ENCODE data around the gene PUM2. TPM values are rescaled to one million over a fixed set of nuclear protein-coding genes. Genes with fewer than 3 reads are reported as not detected.
A peak's percentile ranks its signal among the peaks of the same experiment; 100 is the strongest.

PUM2 gene
- polyA plus RNA-seq, 12 donors, result 37.4 to 74.3 (median 66.3) TPM; not detected in 1

- DNase-seq, result no peak
Measured at GRCh38 chr2:20350041-20350712, 467 bp downstream of the PUM2 start.

DNA sequence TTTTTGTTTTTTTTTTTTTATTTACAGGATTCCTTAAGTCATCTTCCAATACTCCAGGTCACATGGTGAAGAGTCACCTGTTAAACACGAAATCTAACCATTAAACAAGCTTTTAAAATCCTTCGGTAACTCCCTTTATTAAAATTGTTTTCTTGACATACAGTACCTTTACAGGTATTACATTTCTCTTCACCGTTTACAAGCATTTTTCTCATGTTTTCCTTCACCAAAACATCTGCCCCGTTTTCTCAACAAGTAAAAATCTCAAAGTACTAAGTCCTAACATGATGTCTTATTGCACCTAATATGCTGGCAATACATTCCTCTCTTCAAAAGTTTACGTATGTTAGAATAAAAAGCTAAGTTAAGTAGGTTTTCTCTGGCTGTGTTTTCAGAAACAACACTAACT, 1.1 kb downstream of the PUM2 start:
- DNase-seq, result no peak

DNA sequence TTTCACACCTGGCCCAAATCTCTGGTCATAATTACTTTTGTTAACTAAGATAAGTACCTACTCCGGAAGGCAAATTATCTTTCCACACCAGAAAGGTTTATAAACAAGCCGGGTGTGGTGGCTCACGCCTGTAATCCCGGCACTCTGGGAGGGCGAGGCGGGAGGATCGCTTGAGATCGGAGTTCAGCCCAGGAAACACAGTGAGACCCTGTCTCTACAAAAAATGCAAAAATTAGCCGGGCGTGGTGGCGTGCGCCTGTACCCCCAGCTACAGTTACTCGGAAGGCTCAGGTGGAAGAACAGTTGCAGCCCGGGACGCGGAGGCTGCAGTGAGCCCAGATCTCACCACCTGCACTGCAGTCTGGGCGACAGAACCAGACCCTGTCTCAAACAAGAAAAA, 2.1 kb downstream of the PUM2 start:
- DNase-seq, result no peak

DNA sequence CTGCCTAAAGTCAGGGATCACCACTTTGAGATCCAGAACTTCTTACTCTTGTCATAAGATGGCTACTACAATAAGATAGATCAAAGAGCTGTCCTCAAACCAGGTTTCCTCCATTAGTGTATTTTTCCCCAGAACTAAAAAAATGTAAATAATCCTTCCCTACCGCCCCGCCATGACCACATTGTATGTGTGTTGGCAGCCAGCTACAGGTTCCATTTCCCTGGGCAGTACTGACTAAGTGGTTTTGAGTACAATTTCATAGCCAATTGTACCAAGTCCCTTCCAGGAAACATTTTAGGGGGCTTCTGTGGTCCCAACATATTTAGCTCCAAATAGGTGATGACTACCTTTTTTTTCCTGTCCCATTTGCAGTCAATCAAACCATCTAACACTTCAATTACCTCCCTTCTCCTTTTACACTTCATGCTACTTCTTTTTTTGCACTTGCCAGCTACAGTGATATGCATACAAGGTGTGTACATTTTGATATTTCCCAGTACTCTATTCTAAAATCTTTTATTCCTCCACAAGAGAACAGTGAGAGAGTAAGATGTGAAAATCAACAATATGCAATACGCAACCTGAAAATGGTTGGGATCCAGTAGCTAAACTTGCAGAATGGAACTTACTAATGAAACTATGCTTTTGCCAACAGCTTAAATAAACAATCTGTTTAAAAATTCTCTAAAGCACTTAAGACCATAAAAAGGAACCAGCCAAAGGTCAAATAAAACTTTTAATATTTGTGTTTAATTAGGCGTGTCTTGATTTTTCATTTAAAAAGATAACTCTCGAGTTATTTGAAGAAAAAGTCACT, 3.9 kb downstream of the PUM2 start:
- DNase-seq, result no peak

GRCh38 chr2:20343128-20343527, 7.5 kb downstream of the PUM2 start:
- no peak for DNase-seq

DNA sequence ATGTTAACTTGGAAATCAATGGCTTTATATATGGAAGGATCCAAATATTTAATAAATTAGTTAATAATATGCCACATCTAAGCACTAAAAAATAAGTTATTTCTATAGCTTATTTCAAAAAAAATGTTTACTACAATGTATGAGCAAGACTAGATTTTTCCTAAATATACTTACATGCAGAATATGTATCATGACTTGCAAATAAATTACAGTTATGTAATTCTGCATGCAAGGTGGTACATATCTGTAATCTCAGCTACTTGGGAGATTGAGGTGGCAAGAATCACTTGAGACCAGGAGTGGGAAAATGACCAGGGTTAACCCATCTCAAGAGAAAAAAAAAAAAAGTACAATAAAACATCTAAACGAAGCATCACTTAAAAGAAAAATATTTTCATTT, 11.6 kb downstream of the PUM2 start:
- DNase-seq, result no peak

- no peak for DNase-seq
Measured at GRCh38 chr2:20334605-20335203, 15.9 kb downstream of the PUM2 start.

DNA sequence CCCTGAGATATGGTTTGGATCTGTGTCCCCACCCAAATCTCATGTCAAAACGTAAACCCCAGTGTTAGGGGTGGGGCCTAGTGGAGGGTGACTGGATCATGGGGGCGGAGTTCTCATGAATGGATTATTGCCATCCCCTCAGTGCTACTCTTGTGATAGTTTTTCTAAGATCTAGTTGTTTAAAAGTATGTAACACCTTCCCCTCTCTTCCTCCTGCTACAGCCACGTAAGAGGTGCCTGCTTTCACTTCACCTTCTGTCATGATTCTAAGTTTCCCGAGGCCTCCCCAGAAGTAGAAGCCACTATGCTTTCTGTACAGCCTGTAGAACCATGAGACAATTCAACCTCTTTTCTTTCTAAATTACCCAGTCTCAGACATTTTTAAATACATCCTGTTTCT, 16.9 kb downstream of the PUM2 start:
- DNase-seq, result no peak

DNA sequence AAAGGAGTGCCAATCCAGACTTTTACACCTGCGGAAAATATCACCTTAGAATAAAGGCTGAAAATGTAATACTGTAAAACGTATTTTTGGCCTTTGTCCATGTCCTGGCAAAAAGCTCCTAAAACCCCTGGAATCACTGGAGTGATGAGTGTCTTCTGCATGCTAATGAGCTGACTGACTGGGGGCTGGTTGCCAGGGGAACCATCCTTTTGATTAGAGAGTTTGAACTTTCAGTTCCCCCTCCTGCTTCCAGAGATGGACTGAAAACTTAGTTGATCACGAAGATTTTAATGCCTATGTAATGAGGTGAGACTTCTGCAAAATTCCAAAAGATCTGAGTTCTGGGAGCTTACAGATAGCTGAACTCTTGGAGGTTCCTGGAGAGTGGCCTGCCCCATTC, 20.5 kb downstream of the PUM2 start:
- no peak for DNase-seq

- no peak for DNase-seq
Measured at GRCh38 chr2:20327370-20327769, 23.3 kb downstream of the PUM2 start.

DNA sequence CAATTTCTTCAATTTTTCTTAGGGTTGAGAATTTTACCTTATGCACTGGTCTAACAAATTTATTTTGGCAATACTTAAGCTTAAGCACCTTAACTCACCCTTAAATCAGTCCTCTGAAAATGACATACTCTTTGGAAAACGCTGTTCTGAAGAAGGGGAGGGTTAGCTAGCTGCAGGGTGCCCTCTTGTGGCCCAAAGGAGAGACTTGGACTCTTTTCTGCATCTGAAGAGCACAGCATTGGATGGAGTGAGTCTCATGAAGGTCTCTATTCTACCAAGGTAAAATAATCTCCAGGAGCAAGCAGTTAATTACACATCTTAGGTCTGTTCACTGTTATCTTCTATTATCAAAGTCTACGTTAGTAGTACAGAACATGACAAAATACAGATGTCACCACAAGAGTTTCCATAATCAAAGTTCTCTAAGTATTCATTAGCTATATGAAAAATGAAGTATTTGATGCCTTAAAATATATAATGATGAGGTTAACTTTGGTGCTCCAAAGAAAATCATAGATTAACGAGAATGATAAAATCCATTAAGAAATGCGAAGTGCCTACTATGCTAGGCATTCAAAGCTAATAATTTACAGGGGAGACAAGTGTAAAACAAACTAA, 24.4 kb downstream of the PUM2 start:
- peak; percentile 27 for DNase-seq

DNA sequence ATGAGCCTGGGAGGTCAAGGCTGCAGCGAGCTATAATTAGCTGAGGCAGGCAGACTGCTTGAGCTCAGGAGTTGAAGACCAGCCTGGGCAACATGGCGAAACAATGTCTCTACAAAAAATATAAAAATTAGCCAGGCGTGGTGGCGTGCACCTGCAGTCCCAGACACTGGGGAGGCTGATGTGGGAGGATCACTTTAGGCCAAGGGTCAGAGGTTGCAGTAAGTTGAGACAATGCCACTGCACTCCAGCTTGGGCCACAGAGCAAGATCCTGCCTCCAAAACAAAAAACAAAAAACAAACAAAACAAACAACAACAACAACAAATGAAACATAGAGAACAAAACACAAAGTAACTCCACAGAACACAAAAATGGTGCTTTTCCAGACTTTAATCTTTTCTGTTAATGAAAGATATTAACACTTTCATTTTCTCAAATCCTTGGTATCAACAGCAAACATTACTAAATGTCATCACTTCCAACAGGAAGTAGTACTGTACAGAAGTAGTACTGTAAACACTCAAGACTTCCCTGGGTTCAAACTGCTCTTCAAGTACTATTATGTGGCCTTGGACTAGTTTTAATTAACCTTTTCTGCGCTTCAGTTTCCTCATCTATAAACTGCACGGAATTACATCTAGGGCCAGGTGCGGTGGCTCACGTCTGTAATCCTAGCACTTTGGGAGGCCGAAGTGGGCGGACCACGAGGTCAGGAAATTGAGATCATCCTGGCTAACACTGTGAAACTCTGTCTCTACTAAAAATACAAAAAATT, 27.9 kb downstream of the PUM2 start:
- no peak for DNase-seq

DNA sequence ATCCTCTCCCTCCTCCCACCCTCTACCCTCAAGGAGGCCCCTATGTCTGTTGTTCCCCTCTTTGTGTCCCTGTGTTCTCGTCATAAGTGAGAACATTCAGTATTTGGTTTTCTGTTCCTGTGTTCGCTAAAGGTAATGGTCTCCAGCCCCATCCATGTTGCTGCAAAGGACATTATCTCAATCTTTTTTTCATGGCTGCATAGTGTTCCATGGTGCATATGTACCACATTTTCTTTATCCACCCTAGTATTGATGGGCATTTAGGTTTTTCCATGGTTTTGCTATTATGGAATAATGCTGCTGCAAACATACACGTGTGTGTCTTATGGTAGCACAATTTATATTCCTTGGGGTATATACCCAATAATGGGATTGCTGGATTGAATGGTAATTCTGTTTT, 33.0 kb downstream of the PUM2 start:
- DNase-seq, result no peak

- DNase-seq, result no peak
Measured at GRCh38 chr2:20317197-20317596, 33.4 kb downstream of the PUM2 start.

DNA sequence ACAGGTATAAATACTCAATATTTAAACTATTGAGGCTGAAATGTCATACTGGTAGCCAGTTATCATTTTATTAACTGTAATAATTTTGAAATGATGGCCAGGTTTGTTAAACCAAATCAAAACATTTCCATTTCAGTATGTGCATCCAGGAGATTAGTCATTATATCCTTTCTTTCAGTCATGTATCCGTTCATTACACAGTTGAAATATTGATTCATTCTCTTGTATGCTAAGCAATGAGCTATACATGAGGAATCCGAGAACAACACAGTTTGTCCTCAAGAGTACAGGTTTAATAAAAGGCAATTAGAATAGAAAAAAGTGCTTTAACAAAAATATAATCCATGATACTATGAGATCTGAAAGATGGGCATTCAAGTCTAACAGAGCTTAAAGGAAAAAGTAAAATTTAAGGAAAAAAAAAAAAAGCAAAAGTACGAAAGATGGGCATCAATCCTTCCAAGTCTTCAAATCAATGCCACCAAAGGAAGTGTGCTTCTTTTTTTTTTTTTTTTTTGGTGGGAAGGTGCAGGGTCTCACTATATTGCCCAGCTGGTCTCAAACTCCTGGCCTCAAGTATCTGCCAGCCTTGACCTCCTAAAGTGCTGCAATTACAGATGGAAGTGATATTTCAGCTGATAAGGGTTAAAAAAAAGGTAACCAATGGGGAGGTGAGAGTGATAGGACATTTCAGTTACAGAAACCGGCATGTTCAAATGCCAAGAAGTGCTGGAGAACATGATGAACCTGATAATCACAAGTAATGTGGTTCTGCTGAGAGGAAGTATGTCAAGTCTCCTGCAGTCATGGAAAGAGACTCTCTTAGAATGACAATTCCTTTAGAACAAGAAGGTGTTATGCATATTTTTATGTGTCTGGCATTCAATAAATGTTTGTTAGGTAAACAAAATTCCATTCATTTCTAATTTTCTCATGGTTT, 35.8 kb downstream of the PUM2 start:
- DNase-seq, result no peak

DNA sequence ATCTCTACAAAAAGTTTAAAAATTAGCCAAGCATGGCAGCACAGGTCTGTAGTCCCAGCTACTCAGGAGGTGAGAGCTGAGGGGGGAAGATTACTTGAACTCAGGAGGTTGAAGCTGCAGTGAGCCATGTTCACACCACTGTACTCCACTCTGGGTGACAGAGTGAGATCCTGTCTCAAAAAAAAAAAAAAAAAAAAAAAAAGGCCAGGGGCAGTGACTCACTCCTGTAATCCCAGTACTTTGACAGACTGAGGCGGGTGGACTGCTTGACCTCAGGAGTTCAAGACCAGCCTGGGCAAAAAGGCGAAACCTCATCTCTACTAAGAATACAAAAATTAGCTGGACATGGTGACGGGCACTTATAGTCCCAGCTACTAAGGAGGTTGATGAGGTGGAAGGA, 37.0 kb downstream of the PUM2 start:
- DNase-seq, result no peak

GRCh38 chr2:20309001-20309400, 41.6 kb downstream of the PUM2 start:
- DNase-seq, result no peak

DNA sequence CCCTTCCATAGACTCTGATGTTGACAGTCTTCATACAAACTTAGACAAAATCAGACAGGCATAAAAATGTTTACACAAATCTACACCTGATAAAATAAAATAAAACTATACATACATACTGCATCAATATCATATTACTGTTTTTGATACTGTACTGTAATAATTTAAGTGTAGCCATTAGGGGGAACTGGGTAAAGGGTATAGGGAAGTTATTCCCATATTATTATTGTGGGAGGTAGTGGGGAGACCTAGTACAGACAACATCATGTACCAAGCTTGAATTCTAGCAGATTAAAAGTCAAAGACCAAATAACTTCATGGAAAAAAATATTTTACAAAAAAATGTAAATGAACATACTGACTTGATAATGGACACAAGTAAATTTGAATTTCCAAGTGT, 43.3 kb downstream of the PUM2 start:
- DNase-seq, result no peak

GRCh38 chr2:20304411-20304810, 46.2 kb downstream of the PUM2 start:
- DNase-seq, result no peak

DNA sequence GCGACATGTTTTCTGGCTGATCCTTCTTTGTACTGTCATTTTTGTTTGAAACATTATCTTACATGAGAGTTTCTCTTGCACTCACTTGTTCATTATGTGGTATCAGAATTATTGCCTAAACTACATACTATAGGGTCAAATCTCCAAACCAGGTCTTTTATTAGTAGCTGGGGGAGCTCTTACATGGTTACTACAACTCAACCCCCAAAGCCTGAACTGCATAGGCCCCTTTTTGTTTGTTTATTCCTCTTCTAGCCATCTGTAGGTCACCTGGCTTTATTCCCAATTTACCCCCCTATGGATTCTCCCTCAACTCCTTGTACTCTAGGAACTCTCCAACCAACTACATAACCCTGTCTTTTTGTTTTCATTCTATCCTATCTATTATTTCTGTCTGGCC, 46.7 kb downstream of the PUM2 start:
- no peak for DNase-seq

DNA sequence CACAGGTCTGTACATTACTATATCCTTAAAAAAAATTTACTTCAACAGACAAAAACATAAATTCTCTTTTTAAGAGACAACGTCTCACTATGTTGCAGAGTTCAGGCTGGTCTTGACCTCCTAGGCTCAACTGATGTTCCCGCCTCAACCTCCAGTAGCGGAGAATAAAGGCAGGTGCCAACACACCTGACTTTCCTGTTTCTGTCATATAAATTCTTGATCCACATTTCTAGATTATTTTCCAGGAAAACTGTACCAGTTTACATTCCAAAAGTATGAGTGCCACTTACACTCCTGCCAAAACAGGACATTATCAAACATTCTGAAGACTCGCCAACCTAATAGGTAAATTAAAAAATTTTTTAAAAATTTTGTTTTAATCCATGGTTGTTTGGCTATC, 48.6 kb downstream of the PUM2 start:
- no peak for DNase-seq

Data from muscle of arm (tissue), 12 donors.